GM23338 (cell line): ENCODE results near the gene COL26A1. TPM values are rescaled to one million over a fixed set of nuclear protein-coding genes. Genes with fewer than 3 reads are reported as not detected.

Experiments used
- ATAC-seq: fragments of 200-7000 bp; cut with Tn5 transposase; 3 replicates; pipeline ENCODE4 v1.9.1; 2020
- DNase-seq: peaks from one replicate; pipeline ENCODE4 v3.0.0-alpha.2; 2015; ENCODE audit warnings: low spot score
- H2AFZ ChIP-seq: fragments of 200-600 bp; sonication (generic); 2 replicates; pipeline ENCODE4 v1.8.0; 2016; ENCODE audit warnings: antibody characterized with exemption, mild to moderate bottlenecking, moderate library complexity
- H3F3A ChIP-seq: fragments of 200-600 bp; sonication (generic); replicated peaks from 2 replicates; pipeline ENCODE4 v1.8.0; 2017; ENCODE audit warnings: antibody characterized with exemption, mixed run types, low read depth
- H3K27ac ChIP-seq: fragments of 200-600 bp; sonication (generic); 2 replicates; pipeline ENCODE4 v1.6.1; 2016; ENCODE audit warnings: low read depth
- H3K27me3 ChIP-seq: fragments of 200-600 bp; sonication (generic); 2 replicates; pipeline ENCODE4 v1.8.0; 2016; ENCODE audit warnings: mild to moderate bottlenecking, mixed run types, moderate library complexity; ENCODE audit not compliant: insufficient read depth
- H3K36me3 ChIP-seq: fragments of 200-600 bp; sonication (generic); 2 replicates; pipeline ENCODE4 v1.8.0; 2016; ENCODE audit warnings: mild to moderate bottlenecking; ENCODE audit not compliant: insufficient read depth
- H3K4me1 ChIP-seq: fragments of 200-600 bp; sonication (generic); 2 replicates; pipeline ENCODE4 v1.8.0; 2016; ENCODE audit warnings: mild to moderate bottlenecking, moderate library complexity; ENCODE audit not compliant: insufficient read depth
- H3K4me2 ChIP-seq: fragments of 200-600 bp; sonication (generic); 2 replicates; pipeline ENCODE4 v1.7.1; 2017; ENCODE audit warnings: mixed run types
- H3K4me3 ChIP-seq: fragments of 200-600 bp; sonication (generic); 2 replicates; pipeline ENCODE4 v1.6.1; 2016; ENCODE audit warnings: mixed run types
- H3K79me2 ChIP-seq: fragments of 200-600 bp; sonication (generic); replicated peaks from 2 replicates; pipeline ENCODE4 v1.8.0; 2017; ENCODE audit warnings: mild to moderate bottlenecking; ENCODE audit not compliant: insufficient read depth
- H3K9me2 ChIP-seq: fragments of 200-600 bp; sonication (generic); 2 replicates; pipeline ENCODE4 v1.8.0; 2017; ENCODE audit not compliant: insufficient read depth
- H4K20me1 ChIP-seq: fragments of 200-600 bp; sonication (generic); replicated peaks from 2 replicates; pipeline ENCODE4 v1.8.0; 2017; ENCODE audit warnings: mild to moderate bottlenecking; ENCODE audit not compliant: insufficient read depth
- H3K27ac Mint-ChIP-seq: 2 replicates; pipeline ENCODE4 v1.8.0; 2020; ENCODE audit warnings: inconsistent platforms, mild to moderate bottlenecking, moderate library complexity, mixed read lengths
- H3K27me3 Mint-ChIP-seq: 3 replicates; pipeline ENCODE4 v1.8.0; 2022; ENCODE audit warnings: low read depth, mild to moderate bottlenecking, moderate library complexity, mixed read lengths, inconsistent platforms; ENCODE audit not compliant: insufficient read depth, poor library complexity
- H3K36me3 Mint-ChIP-seq: 3 replicates; pipeline ENCODE4 v1.8.0; 2021; ENCODE audit warnings: low read depth, mild to moderate bottlenecking, inconsistent platforms, moderate library complexity, mixed read lengths
- H3K4me1 Mint-ChIP-seq: 3 replicates; pipeline ENCODE4 v1.8.0; 2020; ENCODE audit warnings: mild to moderate bottlenecking, inconsistent platforms, mixed read lengths
- H3K4me3 Mint-ChIP-seq: 3 replicates; pipeline ENCODE4 v1.8.0; 2021; ENCODE audit warnings: moderate library complexity, mild to moderate bottlenecking, inconsistent platforms, mixed read lengths
- H3K9me3 Mint-ChIP-seq: 3 replicates; pipeline ENCODE4 v1.8.0; 2020; ENCODE audit warnings: moderate library complexity, mild to moderate bottlenecking, inconsistent platforms, mixed read lengths
- CREB1 ChIP-seq: fragments of 250-450 bp; sonication (Bioruptor Pico); IDR thresholded peaks from 2 replicates; pipeline ENCODE4 v1.5.0; 2020; ENCODE audit warnings: low read depth, mild to moderate bottlenecking, moderate library complexity
- ETS1 ChIP-seq: IDR thresholded peaks from 2 replicates; pipeline ENCODE4 v1.6.1; 2016; ENCODE audit warnings: antibody characterized with exemption
- EZH2 ChIP-seq: fragments of 200-600 bp; sonication (generic); IDR thresholded peaks from one replicate; pipeline ENCODE4 v1.8.0; 2017; ENCODE audit warnings: antibody characterized with exemption, mild to moderate bottlenecking, low read depth; ENCODE audit not compliant: unreplicated experiment
- EZH2phosphoT487 ChIP-seq: fragments of 200-600 bp; sonication (generic); IDR thresholded peaks from one replicate; pipeline ENCODE4 v1.8.1; 2018; ENCODE audit warnings: antibody characterized with exemption; ENCODE audit not compliant: unreplicated experiment
- JUNB ChIP-seq: IDR thresholded peaks from one replicate; pipeline ENCODE4 v1.6.1; 2016; ENCODE audit warnings: antibody characterized with exemption; ENCODE audit not compliant: unreplicated experiment
- POLR2AphosphoS5 ChIP-seq: IDR thresholded peaks from 2 replicates; pipeline ENCODE4 v1.6.1; 2016; ENCODE audit warnings: antibody characterized with exemption, low read depth
- STAT1 ChIP-seq: IDR thresholded peaks from one replicate; pipeline ENCODE4 v1.6.1; 2016; ENCODE audit warnings: antibody characterized with exemption; ENCODE audit not compliant: unreplicated experiment
- ZNF331 ChIP-seq: fragments of 250-450 bp; sonication (Bioruptor Pico); IDR thresholded peaks from 2 replicates; pipeline ENCODE4 v1.5.0; 2020; ENCODE audit warnings: low read depth, mild to moderate bottlenecking, moderate library complexity
- polyA plus RNA-seq: library from polyadenylated mRNA; unstranded; fragments of >200 nt; fragmentation: Nextera tagmentation; extraction: Ambion mirVana; gene quantifications from 2 replicates; pipeline ENCODE4 v1.2.1, GENCODE V29; 2016
- total RNA-seq: library from RNA; depleted of rRNA; stranded (reverse); fragments of >200 nt; shearing (Covaris generic); gene quantifications from 2 replicates; pipeline ENCODE4 v1.2.3, GENCODE V29; 2014
- TF ChIP-seq, protein P1 (sequence below): IDR thresholded peaks from one replicate; pipeline ENCODE4 v1.6.1; 2018; ENCODE audit warnings: antibody characterized with exemption; ENCODE audit not compliant: unreplicated experiment

Gene COL26A1
- total and polyA plus RNA-seq, 2 experiments from 2014 or later = 17.8 to 55.0 TPM

DNA sequence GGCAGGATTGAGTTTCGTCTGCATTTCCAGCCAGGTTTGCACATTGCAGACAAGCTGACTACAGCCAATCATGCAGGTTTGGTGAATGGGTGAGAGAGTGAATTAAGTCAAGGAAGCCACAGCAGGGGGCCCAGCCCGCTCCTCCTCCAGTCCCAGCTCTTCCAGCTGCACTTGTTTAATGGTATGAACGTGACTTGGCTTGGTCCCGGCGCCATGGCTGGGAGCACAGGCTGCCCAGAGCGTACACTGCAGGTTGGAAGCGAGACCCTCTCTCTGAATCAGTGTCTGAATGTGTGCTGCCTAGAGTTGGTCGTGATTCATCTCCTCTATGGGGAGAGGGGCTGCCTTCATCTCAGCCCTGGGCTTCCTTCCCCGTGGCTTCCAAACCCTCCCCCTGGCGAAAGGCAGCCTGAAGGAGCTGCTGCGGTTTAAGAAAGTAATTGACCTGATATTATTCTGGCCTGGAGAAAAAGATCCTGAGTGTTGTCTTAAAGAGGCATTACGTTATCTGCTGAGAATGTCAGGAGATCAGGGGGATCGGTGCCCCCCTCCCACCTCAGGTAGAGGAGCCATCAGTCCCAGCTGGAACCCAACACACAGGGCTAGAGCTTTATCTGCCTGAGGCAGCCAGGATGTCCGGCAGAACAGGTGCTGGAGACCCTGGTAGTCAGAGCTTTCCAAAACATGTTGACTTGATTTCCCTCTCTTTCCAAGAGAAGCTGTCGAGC lies 132.1 kb downstream of the COL26A1 start (continued):
- TF ChIP-seq POLR2AphosphoS5 = no peak
- TF ChIP-seq ZNF331 (CRISPR knock-in tag) = no peak
- no peak for TF ChIP-seq EZH2
- no peak for TF ChIP-seq CREB1 (CRISPR knock-in tag)

GRCh38 chr7:101496017-101496416 lies 133.3 kb downstream of the COL26A1 start:
- Mint-ChIP-seq H3K9me3 (no peaks in the 10 kb centered on the region), H3K4me1 (peaks cover 29% of the 10 kb centered on the region), H3K27ac (no peak overlapping the region; the same call in 1 of the 2 replicates), H3K36me3 (peaks cover 5% of the 10 kb centered on the region; the same call in 1 of the 3 replicates), H3K27me3 (peaks cover 14% of the 10 kb centered on the region), H3K4me3 (no peak overlapping the region)
- Histone ChIP-seq H2AFZ (no peak overlapping the region), H3K27ac (no peak overlapping the region), H3K79me2 (no peaks in the 10 kb centered on the region), H4K20me1 (no peaks in the 10 kb centered on the region), H3F3A (no peaks in the 10 kb centered on the region), H3K36me3 (no peaks in the 10 kb centered on the region), H3K4me3 (no peak overlapping the region), H3K4me2 (no peak overlapping the region), H3K27me3 (no peaks in the 10 kb centered on the region), H3K9me2 (no peaks in the 10 kb centered on the region), H3K4me1 (peaks cover 25% of the 10 kb centered on the region)
- DNase-seq (no peak), ATAC-seq (no peak)
- TF ChIP-seq, protein P1, sequence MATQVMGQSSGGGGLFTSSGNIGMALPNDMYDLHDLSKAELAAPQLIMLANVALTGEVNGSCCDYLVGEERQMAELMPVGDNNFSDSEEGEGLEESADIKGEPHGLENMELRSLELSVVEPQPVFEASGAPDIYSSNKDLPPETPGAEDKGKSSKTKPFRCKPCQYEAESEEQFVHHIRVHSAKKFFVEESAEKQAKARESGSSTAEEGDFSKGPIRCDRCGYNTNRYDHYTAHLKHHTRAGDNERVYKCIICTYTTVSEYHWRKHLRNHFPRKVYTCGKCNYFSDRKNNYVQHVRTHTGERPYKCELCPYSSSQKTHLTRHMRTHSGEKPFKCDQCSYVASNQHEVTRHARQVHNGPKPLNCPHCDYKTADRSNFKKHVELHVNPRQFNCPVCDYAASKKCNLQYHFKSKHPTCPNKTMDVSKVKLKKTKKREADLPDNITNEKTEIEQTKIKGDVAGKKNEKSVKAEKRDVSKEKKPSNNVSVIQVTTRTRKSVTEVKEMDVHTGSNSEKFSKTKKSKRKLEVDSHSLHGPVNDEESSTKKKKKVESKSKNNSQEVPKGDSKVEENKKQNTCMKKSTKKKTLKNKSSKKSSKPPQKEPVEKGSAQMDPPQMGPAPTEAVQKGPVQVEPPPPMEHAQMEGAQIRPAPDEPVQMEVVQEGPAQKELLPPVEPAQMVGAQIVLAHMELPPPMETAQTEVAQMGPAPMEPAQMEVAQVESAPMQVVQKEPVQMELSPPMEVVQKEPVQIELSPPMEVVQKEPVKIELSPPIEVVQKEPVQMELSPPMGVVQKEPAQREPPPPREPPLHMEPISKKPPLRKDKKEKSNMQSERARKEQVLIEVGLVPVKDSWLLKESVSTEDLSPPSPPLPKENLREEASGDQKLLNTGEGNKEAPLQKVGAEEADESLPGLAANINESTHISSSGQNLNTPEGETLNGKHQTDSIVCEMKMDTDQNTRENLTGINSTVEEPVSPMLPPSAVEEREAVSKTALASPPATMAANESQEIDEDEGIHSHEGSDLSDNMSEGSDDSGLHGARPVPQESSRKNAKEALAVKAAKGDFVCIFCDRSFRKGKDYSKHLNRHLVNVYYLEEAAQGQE = no peak
- no peak for TF ChIP-seq EZH2phosphoT487
- TF ChIP-seq STAT1 = no peak
- no peak for TF ChIP-seq ETS1
- no peak for TF ChIP-seq CREB1 (CRISPR knock-in tag)
- TF ChIP-seq JUNB = no peak
